Stimulated activated CD4-positive, alpha-beta T cell treated with anti-CD3 and anti-CD28 coated beads, Interleukin-1b, Interleukin-23, amount 100 ng/mL, for 1 hour (primary cell): ENCODE measurements around the gene TSR3.

Source experiments
- DNase-seq, 2 donors: peaks; one replicate each; pipeline ENCODE4 v3.0.0-alpha.2; 2020; ENCODE audit warnings: low read depth in 2 of 2

Gene TSR3

DNA sequence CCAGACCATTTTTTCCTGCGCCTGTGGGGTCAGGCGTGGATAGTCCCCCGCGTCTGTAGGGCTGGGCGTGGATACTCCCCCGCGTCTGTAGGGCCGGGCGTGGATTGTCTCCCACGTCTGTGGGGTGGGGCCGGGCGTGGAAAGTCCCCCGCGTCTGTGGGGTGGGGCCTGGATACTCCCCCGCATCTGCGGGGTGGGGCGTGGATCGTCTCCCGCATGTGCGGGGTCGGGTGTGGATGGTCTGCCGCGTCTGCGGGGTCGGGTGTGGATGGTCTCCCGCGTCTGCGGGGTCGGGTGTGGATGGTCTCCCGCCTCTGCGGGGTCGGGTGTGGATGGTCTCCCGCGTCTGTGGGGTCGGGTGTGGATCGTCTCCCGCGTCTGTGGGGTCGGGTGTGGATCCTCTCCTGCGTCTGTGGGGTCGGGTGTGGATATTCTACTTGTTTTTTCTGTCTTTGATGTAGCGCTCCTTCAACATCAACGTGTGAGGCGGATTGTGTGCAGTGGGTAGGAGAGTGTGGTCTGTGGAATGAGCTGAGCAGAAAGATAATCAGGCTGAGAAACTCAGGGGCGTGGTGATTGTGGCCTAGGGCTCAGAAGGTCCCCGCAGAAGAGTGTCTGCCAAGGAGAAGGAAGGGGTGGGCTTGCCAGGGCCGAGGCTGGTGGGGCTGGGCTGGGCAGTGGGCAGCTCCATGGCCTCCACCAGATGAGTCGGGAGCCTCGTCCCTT, 3.3 kb upstream of the TSR3 start:
- no peak for DNase-seq

DNA sequence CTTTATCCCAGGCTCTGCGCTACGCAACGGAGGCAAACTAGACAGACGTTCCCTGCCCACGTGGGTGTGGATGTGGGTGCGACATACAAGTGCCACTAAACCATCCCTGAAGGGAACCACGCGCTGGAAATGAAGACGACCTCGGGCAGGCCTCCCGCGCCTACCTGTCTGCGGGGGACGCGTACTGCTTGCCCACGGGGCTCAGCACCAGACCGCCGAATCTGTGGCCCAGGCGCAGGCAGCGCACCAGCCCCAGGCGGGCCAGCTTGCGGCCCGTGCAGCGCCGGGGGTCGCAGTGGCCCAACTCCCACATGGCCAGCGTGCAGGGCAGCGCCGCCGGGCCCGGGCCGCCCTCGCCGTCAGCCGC, 480 bp downstream of the TSR3 start:
- DNase-seq, result no peak

DNA sequence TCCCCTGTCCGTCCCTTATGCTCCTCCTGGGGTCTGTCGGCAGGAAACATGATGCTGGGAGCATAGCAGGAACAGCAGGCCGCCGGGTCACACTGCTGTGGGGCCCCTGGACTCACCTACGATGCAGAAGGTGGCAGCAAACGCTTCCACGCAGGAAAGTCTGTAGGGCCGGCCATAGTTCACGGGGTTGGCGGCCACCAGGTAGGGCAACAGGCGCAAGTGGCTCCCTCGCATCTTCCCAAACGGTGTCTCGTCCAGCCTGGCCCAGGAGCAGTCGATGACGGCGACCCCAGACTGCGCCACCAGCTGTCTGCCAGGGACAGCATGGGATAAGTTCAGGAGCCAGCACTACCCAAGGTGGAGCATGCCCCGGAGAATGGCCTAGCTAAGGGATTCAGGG, 987 bp downstream of the TSR3 start:
- no peak for DNase-seq

DNA sequence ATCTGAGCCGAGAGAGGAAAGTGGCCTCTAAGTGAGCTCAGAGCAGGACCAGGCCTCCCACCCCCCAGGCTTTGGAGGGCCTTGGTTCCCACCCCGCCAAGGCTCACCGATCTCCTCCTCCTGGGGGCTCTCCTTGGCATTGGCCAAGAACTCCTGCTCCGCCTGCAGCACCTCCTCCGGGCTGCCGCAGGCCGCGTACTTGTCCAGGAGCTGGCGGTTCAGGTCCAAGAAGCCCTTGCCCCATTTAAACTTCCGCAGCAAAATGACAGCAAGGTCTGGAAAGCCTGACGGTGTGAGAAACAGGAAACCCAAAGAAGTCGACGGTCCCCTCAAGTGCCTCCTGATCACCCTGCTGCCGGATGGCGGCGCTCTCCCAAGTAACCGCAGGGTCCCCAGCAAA, 1.7 kb downstream of the TSR3 start:
- DNase-seq, result no peak

DNA sequence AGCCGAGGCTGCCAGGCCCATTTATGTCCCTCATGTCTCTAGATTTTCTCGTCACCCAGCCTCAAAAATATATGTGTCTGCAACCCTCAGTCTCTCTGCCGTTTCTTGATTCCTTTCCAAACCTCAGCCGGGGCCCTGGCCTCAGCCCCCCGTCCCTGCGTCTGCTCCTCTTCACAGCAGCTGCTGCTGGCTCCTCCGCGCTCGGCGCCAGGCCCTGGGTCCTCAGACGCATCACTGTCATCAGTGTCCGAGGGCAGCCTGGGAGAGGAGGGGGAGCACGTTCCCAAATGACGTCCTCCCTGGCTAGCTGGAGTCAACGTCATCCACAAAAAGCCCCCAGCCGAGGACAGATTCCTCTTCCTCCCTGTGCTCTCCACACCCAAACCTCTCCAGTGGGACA, 2.3 kb downstream of the TSR3 start:
- DNase-seq, result no peak

DNA sequence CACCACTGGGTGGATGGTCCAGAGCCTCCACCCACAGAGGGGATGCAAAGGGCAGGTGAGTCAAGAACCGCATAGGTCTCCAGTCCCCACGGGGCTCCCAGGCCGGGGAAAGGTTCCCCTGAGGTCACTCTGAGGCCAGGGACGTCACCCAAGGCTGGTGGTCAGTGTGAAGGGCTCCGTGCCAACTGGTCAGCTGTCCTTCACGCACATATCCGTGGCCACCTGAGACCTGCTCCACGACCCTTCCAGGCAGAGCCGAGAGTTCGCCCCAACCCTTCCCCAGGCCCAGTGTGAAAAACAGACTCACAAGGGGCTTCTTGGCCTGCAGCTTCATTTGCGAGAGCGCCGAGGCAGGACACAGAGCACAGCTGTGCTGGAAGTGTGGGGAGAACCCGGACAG, 2.8 kb downstream of the TSR3 start:
- DNase-seq, result no peak

DNA sequence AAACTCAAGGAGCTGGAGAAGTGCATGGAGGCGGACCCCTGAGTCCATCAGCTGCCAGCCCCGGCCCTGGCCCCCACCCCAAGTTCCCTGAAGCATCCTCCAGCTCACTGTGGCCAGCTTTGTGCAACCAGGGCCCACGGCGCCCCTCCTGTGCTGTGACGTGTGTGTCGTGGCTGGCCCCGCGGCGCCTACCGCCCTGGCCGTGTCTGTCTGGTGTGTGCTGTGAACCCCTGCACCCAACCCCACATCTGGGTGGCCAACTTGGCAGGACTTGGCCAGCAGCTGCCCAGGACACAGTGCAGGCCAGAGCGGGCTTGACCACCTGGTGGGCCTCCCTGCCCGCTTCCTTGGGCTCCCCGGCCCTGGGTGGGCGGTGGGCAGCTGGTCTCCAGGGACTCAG, 3.2 kb downstream of the TSR3 start:
- no peak for DNase-seq

DNA sequence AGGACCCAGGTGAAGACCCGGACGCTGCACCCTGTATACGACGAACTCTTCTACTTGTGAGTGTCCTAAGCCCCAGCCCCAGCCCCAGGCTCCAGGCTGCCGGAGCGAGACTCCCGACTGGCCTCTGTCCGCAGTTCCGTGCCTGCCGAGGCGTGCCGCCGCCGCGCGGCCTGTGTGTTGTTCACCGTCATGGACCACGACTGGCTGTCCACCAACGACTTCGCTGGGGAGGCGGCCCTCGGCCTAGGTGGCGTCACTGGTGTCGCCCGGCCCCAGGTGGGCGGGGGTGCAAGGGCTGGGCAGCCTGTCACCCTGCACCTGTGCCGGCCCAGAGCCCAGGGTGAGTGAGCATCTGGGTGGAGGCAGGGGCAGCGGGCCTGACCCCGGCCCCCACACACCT, 3.7 kb downstream of the TSR3 start:
- DNase-seq, result no peak

DNA sequence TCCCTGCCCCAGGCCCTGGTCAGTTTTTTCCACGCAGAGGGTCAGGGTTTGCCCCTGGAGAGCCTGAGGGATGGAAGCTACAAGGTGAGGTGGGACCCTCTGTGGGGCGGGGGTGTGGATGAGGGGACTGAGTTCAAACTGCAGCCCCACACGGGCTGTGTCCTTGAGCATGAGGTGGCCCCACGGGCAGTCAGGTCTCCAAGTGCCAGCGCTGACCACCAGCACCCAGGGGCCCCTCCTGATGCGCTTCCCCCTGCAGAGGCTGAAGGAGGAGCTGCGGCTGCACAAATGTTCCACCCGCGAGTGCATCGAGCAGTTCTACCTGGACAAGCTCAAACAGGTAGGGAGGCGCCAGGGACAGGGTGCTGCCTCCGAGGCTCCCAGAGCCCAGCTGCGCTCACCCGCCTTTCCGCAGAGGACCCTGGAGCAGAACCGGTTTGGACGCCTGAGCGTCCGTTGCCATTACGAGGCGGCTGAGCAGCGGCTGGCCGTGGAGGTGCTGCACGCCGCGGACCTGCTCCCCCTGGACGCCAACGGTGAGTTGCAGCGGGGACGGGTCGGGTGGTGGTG, 4.3 kb downstream of the TSR3 start:
- no peak for DNase-seq

DNA sequence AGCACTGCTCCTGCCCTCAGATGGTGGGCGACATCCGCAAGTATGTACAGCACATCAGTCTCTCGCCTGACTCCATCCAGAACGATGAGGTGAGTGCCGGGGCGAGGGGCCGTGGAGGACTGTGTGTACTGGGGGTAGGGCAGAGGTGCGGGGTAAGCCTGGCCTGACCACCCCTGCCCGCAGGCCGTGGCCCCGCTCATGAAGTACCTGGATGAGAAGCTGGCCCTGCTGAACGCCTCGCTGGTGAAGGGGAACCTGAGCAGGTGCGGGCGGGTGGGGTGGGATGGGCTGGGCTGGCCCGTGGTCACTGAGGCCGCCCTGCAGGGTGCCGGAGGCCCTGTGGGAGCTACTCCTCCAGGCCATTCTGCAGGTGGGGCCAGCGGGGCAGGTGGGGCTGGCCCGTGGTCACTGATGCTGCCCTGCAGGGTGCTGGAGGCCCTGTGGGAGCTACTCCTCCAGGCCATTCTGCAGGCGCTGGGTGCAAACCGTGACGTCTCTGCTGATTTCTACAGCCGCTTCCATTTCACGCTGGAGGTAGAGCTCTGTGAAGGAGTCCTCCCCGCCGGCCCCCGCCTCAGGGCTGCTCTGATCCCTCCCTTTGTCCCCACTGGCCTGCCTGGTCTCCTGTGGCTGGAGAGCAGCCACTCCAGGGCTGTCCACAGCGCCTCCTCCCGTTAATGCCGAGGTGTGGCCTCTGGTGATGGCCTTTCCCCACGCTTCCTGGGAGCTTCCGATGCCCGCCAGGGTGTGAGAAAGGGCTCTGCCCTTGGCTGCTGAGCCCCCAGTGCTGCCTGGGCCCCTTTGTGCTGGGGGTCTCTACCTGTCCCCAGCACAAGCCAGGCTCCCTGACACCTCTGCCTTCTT, 5.0 kb downstream of the TSR3 start:
- no peak for DNase-seq

DNA sequence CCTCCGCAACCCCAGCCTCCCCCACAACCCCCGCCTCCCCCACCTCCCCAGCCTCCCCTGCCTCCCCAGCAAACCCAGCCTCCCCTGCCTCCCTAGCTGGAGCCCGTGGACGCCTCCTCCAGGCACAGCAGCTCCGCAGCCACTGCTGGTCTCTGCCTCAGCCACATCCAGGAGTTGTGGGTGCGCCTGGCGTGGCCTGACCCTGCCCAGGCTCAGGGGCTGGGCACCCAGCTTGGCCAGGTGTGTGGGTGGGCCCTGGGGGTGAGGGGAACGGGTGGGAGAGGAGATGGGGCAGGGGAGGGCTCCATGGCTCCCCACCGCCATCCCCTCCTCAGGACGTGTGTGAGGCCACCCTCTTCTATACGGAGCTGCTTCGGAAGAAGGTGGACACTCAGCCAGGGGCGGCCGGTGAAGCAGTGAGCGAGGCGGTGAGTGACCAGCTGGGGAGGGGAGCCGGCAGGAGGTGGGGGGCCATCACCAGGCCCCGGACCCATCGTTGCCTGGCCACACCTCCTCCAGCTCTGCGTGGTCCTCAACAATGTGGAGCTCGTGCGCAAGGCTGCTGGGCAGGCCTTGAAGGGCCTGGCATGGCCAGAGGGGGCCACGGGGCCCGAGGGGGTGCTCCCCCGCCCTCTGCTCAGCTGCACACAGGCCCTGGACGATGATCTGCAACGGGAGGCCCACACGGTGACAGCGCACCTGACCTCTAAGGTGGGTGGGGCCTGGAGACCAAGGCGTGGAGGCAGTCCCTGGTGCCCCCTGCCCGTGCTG, 5.8 kb downstream of the TSR3 start:
- no peak for DNase-seq

DNA sequence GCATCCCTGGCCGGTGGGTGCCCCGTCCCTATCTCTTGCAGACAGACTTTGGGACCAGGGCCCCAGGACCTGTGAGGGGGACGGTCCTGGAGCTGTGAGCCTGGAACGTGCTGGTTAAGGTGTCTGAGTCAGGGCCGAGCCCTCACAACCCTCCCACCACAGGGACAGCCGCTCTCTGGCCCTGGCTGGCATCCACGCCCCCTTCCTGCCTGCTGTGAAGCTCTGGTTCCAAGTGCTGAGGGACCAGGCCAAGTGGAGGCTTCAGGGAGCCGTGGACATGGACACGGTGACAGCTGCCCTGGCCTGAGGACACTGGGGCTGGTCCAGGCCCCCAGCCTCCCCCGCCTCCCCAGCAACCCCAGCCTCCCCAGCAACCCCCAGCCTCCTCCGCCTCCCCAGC, 6.6 kb downstream of the TSR3 start:
- no peak for DNase-seq

DNA sequence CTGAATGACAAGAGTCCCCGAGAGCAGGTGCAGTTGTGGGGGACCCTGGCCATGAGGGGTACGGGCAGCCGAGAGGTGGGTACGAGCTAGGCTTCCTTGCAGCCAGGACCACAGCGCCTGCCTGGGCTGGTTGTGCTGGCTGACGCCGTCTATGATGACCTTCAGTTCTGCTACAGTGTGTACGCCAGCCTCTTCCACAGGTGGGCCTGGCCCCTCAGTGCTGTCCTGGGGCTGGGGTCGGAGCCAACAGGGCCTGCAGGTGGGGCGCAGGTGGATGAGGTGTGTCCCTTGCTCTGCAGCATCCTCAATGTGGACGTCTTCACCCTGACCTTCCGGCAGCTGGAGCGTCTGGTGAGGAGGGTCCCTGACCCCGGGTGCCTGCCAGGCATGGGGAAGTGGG, 7.2 kb downstream of the TSR3 start:
- no peak for DNase-seq

DNA sequence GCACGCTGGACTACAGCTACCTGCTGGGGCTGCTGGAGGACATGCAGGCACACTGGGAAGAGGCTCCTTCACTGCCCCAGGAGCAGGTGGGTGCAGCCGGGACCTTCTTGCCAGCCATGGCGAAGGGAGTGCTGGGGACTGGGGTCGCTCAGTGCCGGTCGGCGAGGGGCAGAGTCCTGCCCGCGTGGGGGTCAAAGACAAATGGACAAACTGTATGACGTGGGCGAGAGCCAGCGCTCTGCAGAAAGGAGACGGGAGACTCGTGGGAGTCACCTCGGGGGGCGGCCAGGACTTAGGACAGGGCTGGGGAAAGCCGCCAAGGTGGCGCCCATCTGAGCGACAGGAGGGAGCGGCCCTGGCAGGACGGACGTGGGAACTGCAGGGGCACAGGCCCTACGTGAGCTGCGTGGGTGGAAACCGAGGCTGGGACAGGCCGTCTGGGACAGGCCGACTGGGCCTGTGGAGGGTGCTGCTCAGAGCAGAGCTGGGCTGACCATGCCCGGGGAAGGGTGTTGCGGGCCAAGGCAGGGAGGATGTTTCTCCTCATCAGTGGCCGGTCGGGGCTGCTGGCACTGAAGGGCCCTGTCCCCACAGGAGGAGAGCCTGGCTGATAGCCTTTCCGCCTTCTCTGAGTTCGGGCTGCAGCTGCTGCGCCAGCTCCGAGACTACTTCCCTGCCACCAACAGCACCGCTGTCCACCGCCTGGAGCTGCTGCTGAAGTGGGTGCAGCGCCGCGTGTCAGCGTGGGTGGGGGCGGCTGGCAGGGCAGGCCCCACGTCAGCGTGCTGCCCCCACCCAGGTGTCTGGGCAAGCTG, 8.0 kb downstream of the TSR3 start:
- no peak for DNase-seq

DNA sequence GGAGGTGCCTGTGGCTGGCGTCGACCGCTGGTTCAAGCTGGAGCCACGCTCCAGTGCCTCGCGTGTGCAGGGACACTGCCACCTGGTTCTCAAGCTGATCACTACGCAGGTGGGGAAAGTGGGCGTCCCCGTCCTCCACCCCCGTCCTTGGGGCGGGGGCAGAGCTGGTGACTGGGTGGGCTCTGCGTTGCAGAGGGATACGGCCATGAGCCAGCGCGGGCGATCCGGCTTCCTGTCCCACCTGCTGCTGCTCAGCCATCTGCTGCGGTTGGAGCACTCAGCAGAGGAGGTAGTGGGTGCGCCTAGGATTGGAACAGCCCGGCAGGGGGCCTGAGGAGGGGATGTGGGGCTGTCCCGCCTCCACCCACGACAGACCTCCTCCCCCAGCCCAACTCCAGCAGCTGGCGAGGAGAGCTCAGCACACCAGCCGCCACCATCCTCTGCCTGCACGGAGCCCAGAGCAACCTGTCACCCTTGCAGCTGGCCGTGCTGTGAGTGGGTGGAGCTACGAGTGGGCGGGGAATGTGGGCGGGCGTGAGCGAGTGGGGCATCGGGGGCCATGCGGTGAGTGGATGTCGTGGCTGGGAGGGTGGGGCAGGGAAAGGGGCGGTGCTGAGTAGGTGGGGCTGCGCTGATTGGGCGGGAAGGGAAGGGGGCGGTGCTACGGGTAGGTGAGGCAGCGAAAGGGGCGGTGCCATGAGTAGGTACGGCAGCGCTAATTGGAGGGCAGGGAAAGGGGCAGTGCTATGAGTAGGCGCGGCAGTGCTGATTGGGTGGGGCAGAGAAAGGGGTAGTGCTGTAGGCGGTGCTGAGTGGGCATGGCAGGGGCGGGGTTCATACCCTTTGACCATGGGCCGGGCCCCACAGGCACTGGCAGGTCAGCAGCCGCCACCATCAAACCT, 8.9 kb downstream of the TSR3 start:
- DNase-seq, result peak; percentile 87 to 90

DNA sequence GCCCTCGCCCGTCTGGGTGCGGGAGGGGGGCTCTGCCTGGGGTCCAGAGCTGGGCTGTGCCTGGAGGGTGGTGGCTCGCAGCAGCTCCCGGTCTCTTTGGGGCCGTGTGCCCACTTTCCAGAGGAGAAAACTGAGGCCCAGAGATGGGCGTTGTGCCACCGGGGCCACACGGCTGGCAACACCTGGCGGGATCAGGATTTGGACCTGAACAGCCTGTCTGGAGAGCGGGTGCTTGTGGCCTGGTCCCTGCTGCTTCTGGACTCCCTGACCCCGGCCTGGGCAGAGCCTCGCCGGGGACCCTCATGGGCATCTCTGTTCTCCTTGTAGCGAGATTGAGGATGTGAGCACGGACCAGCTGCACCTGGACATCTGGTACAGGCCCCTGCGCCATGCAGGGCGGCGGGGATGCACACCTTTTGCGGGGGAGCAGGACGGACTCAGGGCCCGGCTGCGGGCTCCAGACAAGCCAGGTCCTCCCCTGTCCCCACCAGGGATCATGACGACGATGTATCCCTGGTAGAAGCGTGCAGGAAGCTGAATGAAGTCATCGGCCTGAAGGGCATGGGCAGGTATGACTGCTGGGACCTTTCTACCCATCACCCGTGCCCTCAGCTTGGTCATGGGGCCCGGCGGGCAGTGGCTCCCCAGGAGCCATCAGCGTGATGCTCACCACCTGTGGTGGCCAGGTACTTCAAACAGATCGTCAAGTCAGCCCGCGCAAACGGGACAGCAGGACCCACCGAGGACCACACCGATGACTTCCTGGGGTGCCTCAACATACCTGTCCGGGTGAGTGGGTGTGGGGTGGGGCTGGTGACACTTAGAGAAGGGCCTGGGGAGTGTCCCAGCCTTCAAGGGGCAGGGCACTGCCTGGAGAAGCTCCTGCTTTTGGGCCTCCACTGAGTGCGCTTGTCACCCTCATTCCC, 9.9 kb downstream of the TSR3 start:
- DNase-seq, result no peak

DNA sequence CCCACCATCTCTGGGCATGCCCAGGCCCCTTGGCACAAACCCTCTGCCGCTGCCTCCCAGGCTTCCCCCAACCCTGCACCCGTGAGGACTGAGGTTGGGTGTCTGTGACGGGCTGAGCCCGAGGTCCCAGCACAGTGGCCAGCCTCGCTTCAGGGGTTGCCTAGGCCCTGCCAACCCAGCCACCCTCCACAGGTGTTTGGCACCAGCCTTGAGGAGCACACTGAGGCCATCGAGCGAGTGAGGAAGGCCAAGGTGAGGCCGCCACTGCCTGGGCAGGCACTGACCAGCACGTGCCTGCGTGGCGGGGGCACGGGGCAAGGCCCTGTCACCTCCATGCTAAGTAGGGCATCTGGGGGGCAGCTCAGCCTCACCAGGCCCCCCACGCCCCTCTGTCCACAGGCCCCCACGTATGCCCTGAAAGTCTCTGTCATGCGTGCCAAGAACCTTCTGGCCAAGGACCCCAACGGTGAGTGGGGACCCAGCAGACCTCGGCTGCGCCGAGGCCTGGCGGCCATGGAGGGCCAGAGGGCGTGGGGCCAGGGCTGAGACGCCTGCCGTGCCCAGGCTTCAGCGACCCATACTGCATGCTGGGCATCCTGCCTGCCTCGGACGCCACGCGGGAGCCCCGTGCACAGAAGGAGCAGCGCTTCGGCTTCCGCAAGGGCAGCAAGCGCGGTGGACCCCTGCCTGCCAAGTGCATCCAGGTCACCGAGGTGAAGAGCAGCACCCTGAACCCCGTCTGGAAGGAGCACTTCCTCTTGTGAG, 10.8 kb downstream of the TSR3 start:
- DNase-seq, result no peak

DNA sequence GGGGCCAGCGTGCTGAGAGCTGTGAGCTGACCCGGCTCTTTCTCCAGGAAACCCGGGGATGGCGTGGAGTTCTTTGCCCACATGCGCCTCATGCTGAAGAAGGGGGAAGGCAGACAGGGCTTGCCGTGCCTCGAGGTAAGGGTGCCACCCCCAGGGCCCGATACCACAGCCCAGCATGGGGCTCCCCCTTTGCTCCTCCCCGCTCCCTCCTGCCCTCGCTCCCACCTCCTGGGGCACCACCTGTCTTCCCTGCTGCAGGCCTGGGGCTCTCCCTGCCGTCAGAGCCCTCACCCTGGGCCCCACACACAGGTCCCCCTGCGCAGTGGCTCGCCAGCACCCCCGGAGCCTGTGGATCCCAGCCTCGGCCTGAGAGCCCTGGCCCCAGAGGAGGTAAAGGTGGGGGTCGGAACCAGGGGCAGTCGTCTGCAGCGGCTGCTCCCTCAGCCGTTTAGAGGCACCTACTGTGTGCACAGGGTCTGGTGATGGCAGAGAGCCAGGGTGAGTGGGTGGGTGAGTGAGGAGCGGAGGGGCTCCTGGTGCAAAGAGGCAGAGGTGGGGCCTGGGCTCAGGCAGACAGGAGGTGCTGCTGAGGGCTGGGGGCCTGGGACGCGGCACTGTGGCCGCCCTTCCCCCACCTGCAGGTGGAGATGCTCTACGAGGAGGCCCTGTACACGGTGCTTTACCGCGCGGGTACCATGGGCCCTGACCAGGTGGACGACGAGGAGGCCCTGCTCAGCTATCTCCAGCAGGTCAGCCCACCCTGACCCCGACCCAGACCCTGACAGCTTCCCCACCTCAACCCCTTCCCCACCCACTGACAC, 12.6 kb downstream of the TSR3 start:
- no peak for DNase-seq
